GM21423 (cell line): ENCODE data around the gene PYCR2.
A peak's percentile ranks its signal among the peaks of the same experiment; 100 is the strongest.
"Not testable (repeated sequence)": the region's sequence is repeated elsewhere in the genome, so short reads cannot be mapped to it uniquely, and the experiment has no call there.

Experiments used
- ATAC-seq: cut with Tn5 transposase; IDR thresholded peaks from one replicate; pipeline ENCODE4 v1.9.1; 2021; ENCODE audit warnings: mild to moderate bottlenecking, moderate library complexity; ENCODE audit not compliant: unreplicated experiment

Gene PYCR2

GRCh38 chr1:225923692-225924555 lies at the start of gene PYCR2:
Gene PYCR2 (minus strand): TSS chr1:225924250. CDS start chr1:225924110, 140 bp downstream.
- ATAC-seq, result peak; percentile 97

- ATAC-seq, result no peak
Observed at GRCh38 chr1:225973158-225973557, 49.1 kb upstream of the PYCR2 start.

- ATAC-seq, result no peak
Observed at GRCh38 chr1:225972344-225973152, 48.5 kb upstream of the PYCR2 start.

GRCh38 chr1:225970592-225971157 lies 46.6 kb upstream of the PYCR2 start:
- ATAC-seq, result not testable (repeated sequence)

GRCh38 chr1:225969751-225970150 lies 45.7 kb upstream of the PYCR2 start:
- ATAC-seq, result not testable (repeated sequence)

GRCh38 chr1:225965231-225965630 lies 41.2 kb upstream of the PYCR2 start:
- no peak for ATAC-seq

- no peak for ATAC-seq
Observed at GRCh38 chr1:225963735-225964530, 39.9 kb upstream of the PYCR2 start.

GRCh38 chr1:225962440-225962975 lies 38.5 kb upstream of the PYCR2 start:
- ATAC-seq, result peak; percentile 62

- ATAC-seq, result no peak
Observed at GRCh38 chr1:225961659-225962439, 37.8 kb upstream of the PYCR2 start.

- no peak for ATAC-seq
Observed at GRCh38 chr1:225958041-225958440, 34.0 kb upstream of the PYCR2 start.

- ATAC-seq, result no peak
Observed at GRCh38 chr1:225954753-225955152, 30.7 kb upstream of the PYCR2 start.

- no peak for ATAC-seq
Observed at GRCh38 chr1:225953315-225953714, 29.3 kb upstream of the PYCR2 start.

GRCh38 chr1:225950905-225951497 lies 27.0 kb upstream of the PYCR2 start:
- no peak for ATAC-seq

GRCh38 chr1:225949041-225949440 lies 25.0 kb upstream of the PYCR2 start:
- ATAC-seq, result no peak

GRCh38 chr1:225946803-225947202 lies 22.8 kb upstream of the PYCR2 start:
- no peak for ATAC-seq

GRCh38 chr1:225946082-225946620 lies 22.1 kb upstream of the PYCR2 start:
- ATAC-seq, result no peak

- ATAC-seq, result no peak
Observed at GRCh38 chr1:225945564-225945963, 21.5 kb upstream of the PYCR2 start.

- ATAC-seq, result peak; percentile 59
Observed at GRCh38 chr1:225944951-225945350, 20.9 kb upstream of the PYCR2 start.

- ATAC-seq, result no peak
Observed at GRCh38 chr1:225944387-225944786, 20.3 kb upstream of the PYCR2 start.
